Tongue (tissue), 2 donors: ENCODE results near the gene SCOC. TPM values are rescaled to one million over a fixed set of nuclear protein-coding genes. Genes with fewer than 3 reads are reported as not detected.
"Not testable (repeated sequence)": the region's sequence is repeated elsewhere in the genome, so short reads cannot be mapped to it uniquely, and the experiment has no call there.

Experiments used
- DNase-seq: peaks from one replicate; pipeline ENCODE4 v3.0.0-alpha.2; 2015
- total RNA-seq: library from RNA; depleted of rRNA; stranded (reverse); fragments of >200 nt; gene quantifications from one replicate; pipeline ENCODE4 v1.2.3, GENCODE V29; 2014

SCOC gene
- total RNA-seq, 1 donor from 2014 or later = 48.9 TPM

DNA sequence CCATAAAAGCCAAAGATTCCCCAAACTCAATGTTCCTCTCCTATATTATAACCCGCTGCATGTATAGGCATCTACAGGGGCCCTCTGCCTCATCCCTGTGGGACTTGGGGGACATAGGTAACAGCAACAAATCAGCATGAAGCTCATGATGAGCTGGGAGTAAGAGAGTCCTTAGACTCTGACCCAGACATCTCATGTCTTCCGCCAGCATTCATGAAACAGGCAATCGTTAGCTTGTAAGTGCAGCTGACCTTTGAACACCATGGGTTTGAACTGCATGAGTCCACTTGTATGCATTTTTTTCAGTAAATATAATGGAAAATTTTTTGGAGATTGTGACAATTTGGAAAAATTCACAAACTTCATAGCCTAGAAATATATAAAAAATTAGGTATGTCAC lies 10.4 kb upstream of the SCOC start:
- no peak for DNase-seq

DNA sequence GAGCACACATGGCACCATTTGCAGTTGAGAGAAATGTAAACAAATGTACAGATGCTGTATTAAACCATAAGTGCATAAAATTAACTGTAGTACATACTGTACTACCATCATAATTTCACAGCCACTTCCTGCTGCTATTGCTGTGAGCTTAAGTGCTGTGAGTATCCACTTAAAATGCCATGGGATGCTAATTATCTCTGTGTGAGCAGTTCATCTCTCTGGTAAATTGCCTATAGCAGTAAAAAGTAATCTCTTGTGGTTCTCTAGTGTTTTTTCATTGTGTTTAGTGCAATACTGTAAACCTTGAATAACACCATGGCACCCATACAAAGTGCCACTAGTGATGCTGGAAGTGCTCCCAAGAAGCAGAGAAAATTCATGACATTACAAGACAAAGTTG lies 9.9 kb upstream of the SCOC start:
- DNase-seq = no peak

DNA sequence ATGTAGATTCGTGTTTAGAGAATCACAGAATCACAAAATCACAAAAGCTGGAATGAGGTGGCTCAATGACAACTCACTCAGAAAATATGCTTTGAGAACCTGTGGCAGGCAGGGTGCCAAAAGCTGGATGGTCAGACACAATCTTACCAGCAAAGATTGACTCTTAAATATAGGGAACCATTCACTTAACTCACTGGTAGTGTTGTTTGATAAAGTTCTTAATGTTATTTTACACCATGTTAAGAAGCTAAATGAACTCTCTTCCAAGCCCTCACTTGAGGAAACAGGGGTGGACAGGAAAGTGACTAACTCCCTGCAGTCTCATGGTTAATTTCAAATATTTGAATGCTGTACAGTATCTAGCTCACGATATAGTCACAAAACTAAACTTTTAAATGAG lies 5.7 kb upstream of the SCOC start:
- DNase-seq = no peak

DNA sequence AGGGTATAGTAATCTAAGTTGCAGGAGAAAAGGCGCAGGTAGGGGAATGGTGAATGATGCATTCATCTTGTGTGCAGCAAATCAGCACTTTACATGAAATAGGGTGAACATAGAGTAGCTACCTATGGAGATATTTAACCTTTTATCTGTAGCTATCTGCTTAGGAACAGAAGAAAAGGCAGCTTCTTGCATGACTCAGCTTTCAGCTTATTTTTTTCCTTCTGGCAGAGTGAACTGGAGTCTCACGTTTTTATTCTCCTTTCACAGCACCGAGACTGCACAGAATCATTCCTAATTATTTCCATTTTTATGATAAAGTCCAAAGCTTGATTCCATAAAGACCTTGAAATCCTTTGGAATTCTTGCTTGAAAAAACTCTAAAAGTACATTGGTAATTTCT lies 4.8 kb upstream of the SCOC start:
- no peak for DNase-seq

DNA sequence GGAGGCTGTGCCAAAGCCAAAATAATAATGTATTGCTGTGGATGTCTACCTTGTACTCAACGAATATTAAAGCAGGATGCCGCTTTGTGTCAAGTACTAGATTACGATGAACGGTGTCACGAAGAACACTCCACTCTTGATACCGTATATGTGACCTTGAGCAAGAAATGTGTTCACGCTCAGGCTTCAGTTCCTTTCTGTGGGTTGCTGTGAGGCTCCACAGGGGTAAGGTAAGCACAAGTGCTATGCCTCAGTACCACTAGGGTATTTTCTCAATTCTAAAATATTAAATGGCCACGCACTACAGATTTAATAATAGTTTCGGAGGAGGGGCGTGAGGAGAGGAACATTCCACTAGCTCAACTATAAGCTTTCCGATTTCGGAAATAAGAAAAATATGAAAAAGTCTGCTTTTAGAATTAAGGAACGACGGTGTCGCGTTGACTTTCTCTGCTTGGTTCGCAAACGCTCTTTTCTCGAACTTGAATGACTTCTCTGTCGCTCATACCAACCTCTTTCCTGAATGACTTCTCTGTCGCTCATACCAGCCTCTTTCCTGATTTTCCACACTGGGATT lies 607 bp upstream of the SCOC start:
- peak; percentile 57 for DNase-seq

DNA sequence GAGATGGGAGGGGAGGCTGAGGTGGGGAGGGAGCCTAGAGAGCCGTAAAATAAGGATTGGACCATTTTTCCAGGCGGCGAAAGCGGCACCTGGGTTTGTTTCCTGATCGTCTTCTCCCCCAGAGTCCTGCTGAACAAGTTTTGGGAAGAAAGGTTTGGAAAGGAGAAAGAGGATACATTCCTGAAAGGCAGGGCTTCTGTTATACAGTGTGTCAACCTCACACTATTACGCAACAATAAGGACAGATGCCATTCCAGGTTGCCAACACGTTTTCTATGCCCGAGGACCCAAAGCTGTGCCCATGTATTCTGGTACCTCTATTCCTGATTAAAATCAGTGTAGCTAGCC lies 658 bp downstream of the SCOC start:
- DNase-seq = no peak

DNA sequence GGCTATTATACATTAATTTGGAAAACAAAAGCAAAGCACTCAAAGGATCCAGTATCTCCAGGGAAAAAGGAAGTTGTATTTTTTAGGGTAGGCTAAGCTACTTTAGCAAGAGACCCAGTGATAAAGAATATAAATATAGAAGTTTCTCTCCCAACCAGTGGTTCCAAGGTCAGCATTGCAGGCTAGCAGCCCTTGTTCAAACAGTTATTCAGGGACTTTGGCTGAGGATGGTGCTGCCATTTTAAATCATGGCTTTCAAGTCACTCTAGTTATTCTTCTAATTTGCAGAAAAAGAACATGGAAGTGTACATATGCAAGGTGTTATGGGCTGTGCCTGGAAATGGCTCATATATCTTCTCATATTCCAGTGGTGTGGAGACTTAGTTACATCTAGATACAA lies 9.3 kb downstream of the SCOC start:
- DNase-seq = no peak

DNA sequence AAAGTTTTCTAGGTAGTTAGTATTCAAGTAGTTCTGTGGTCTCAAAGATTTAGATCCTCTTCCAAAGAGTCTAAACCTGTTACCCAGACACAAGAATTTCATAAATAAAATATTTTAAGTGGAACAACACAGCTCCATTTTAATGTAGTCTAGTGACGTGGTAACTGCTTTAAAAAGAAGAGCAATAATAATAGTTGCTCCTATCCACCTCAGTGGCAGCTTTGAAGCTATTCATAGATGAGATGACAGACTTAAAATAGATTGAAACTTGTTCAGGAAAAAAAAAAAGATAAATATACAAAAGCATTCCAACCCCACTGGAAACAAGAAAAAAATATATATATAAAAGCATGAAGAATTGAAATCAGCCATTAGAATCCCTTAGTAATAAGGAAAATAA lies 14.6 kb downstream of the SCOC start:
- DNase-seq = no peak

DNA sequence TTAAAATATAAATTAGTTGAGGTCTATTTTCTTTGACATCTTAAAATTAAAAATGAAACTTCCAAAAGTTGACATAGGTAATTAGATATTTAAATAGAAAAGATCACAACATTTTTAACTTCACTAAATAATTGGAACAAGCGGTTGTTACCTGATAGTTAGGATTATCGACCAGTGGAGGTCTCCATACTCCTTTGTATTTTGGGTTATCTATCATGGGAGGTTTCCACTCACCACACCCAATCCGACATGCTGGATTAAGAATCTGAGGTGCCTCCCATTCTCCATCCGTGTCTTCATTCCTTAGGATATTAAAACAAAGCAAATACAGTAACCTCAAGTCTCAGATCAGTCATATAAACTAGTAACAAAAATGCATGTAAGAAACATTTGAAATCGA lies 22.2 kb downstream of the SCOC start:
- no peak for DNase-seq

DNA sequence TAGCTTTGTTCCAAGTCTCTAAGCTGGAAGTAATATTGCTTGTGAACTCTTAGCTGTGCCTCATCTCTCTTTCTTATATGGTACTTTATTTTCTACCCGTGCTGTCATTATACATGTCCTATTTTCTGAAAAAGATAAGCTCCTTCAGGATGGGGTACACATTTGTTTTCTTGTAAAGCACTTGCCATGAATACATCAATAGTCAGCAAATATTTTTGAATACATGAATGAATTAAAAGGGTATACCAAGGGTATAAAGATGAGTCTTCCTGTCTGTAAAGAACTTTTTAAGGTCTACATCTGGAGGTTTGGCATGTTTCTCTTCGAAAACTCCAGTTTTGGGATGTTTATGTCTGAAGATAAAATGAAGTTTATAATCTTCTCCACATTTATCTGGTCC lies 26.7 kb downstream of the SCOC start:
- DNase-seq = no peak

DNA sequence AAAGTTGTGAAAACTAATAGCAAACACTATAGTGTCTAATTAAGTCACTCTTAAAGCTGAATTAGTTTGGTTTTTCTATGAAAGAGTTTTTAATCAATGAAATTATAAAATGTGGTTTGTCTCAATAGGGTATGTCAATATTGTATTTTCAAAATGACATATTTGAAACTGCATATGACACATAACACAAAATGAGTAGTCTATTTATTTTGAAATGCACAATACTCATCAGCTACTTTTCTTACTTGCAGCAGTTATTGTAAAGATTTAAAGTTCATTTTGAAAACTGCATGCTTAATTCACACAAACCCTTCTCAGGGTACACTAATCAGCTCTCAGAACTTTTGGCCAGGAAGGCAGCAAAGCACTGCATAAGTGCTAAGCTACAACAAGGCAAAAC lies 32.8 kb downstream of the SCOC start:
- no peak for DNase-seq

DNA sequence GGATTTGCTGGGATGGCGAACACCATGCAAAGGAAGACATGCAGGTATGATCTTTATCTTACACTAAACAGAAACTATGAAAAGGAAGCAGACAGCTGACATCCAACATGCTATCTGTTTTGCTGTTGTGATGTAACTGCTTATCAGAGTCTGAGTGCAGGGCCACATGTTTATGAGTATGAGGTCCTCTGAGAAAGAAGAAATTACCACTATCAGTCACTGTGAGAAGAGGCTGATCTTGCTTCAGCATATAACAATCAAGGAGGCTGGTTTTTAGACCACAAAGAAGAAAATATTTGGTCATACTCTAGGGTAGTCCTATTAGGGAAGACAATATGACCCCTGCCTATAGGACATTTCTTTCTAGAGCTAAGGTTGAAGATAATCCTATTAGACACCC lies 35.5 kb downstream of the SCOC start:
- no peak for DNase-seq

DNA sequence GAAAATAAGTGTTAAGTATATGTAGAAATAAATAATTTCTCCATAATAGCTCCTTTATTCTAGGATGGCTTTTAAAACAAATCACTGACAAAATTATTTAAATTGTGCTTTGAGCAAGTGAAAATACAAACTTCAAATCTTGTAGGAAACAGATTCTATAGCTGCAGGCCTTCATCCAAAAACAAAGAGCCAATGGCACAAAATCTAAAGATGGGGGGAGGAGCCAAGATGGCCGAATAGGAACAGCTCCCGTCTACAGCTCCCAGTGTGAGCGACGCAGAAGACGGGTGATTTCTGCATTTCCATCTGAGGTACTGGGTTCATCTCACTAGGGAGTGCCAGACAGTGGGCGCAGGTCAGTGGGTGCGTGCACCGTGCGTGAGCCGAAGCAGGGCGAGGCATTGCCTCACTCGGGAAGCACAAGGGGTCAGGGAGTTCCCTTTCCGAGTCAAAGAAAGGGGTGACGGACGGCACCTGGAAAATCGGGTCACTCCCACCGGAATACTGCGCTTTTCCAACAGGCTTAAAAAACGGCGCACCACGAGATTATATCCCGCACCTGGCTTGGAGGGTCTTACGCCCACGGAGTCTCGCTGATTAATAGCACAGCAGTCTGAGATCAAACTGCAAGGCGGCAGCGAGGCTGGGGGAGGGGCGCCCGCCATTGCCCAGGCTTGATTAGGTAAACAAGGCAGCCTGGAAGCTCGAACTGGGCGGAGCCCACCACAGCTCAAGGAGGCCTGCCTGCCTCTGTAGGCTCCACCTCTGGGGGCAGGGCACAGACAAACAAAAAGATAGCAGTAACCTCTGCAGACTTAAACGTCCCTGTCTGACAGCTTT lies 39.9 kb downstream of the SCOC start:
- not testable (repeated sequence) for DNase-seq

DNA sequence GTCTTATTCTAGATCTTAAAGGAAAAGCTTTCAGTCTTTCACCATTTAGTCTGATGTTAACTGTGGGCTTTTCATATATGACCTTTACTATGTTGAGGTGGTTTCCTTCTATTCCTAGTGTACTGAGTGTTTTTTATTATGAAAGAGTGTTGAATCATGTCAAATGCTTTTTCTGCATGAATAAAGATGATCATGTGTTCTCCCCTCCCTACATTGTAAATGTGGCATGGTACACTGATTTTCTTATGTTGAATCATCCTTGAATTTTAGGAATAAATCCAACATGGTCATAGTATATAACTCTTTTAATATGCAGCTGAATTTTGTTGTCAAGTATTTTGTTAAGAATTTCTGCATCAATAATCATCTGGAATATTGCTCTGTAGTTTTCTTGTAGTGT lies 49.7 kb downstream of the SCOC start:
- DNase-seq = no peak

DNA sequence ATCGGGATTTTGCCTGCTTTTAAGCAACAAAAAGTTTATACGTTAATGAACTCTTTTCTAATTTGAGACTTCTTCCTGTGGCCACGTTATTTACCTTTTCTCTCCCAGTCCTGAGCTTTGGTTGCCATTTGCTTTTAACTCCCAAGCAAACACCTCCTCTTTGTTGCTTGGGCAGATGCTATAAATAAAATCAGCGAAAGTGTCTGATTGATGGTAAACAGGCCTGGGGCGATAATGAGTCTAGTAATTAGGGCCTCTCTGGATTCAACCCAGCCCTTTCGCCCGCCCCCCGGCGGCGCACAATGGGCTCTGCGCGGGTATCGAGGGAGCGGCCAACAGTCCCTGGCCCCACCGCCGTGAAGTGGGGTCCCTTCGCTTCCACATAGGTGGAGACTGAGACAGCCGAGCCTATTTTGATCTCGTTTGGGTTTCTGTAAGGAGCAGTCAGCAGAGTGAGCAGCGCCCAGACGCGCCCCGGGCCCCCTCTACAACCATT lies 53.2 kb downstream of the SCOC start:
- peak; percentile 29 for DNase-seq

DNA sequence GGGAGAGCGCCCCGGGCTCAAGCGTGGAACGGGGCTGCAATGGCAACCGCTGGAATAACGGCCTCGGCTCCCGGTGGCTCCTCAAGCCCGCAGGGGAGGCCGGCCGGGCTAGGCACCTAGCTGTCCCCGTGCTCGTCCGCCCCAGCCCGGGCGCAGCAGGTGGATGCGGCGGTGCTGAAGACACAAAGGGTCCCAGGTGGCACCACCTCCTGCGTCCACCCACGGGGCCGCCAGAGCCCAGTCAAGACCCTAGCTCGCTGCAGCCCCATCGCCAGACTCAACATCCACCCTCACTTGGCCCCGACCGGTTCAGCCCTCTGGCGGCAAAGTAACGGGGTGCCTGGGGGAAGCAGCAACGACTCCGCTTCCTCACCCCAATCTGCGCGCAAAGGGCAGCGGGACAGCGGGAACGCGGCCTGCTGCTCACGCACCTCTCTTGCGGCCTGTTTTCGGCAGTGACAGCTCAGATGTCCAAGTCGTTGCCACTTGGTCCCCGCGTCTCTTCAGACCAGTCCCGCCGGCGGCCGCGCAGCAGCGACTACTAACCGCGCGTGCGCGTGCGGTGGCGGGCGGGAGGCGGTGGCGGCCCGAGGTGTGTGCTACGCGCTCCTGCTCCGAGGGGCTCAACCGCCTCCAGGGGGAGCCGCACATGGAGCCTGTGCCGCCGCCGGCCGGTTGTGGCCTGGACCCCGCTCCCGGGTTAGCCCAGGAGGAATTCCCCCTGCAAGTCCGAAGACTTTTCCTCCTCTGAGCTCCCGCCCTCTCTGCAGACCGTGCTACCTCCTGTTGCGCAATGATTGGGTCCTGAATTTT lies 53.9 kb downstream of the SCOC start, which contains the start of gene CLGN:
TSS of gene CLGN (minus strand) at position 543 of the 813 bp plus-strand sequence. CDS start 14,570 bp downstream, outside the sequence.
- DNase-seq = peak; percentile 89

DNA sequence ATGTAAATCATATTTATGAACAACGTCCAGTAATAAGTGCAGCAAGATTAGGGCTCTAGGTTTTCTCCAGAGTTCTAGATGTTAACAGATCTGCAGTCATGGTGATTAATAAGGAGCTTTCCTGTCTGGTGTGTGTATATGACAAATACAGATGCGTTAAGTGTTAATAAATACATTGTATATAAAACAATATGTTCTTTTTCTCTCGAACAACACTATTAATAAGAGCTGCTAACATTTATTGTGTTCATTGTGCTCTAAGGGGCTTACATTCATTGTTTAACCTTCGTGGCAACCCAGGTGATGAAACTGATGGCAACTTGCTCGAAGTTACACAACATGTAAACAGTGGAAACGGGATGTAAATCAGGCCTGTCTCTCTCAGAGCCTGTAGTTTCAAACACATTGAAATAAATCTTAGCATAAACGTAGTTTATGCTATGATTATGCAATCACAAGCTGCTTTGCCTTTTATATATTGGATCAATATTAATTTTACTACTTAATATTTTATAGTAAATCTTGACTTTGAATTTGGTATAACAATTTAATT lies 54.5 kb downstream of the SCOC start:
- no peak for DNase-seq

Other genes with a start within 250 kb of the SCOC start
- 7.0 TPM for gene MAML3, start 219.5 kb upstream of the SCOC start, total RNA-seq
- 5.3 TPM for gene CLGN, start 54.0 kb downstream of the SCOC start, total RNA-seq
- gene MGAT4D, start 124.6 kb downstream of the SCOC start, total RNA-seq = not detected
- gene ELMOD2, start 150.5 kb downstream of the SCOC start, total RNA-seq = 47.7 TPM
- not detected for gene UCP1, start 195.3 kb downstream of the SCOC start, total RNA-seq